Uterus (tissue), 2 donors: ENCODE results near the gene PRMT7.

Experiments used
- POLR2A ChIP-seq, 2 donors: fragments of 450-650 bp; IDR thresholded peaks; one replicate each; pipeline ENCODE4 v1.6.1; 2016; ENCODE audit warnings: antibody characterized with exemption in 2 of 2, mild to moderate bottlenecking in 1 of 2, moderate library complexity in 1 of 2
- TF ChIP-seq, protein P1 (sequence below), 4 experiments: fragments of 200-600 bp in 2 of 4; fragments of 450-650 bp in 2 of 4; sonication (generic) in 2 of 4; IDR thresholded peaks; one replicate each; pipeline ENCODE4 v1.5.1; 2016 to 2019; ENCODE audit warnings: antibody characterized with exemption in 4 of 4, mild to moderate bottlenecking in 2 of 4, moderate library complexity in 1 of 4

DNA sequence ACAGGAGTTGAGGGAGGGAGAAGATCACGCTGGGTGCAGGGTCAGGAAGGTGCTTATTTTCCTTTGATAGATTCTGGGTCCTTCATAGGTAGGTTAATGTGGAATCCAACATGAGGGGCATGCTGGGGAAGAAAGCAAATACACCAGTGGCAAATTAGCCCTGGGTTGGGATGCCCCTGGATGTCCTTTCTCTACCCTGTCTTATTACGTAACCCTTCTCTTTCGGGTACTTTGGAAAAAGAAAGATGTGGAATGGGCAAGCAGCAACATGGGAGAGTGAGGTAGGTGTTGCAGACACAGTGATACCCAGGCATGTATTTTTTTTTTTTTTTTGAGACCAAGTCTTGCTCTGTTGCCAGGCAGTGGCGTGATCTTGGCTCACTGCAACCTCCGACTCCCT, 37.4 kb upstream of the PRMT7 start:
- TF ChIP-seq, protein P1, sequence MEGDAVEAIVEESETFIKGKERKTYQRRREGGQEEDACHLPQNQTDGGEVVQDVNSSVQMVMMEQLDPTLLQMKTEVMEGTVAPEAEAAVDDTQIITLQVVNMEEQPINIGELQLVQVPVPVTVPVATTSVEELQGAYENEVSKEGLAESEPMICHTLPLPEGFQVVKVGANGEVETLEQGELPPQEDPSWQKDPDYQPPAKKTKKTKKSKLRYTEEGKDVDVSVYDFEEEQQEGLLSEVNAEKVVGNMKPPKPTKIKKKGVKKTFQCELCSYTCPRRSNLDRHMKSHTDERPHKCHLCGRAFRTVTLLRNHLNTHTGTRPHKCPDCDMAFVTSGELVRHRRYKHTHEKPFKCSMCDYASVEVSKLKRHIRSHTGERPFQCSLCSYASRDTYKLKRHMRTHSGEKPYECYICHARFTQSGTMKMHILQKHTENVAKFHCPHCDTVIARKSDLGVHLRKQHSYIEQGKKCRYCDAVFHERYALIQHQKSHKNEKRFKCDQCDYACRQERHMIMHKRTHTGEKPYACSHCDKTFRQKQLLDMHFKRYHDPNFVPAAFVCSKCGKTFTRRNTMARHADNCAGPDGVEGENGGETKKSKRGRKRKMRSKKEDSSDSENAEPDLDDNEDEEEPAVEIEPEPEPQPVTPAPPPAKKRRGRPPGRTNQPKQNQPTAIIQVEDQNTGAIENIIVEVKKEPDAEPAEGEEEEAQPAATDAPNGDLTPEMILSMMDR (IDR thresholded peaks at IDR 0.05) = no peak
- no peak for TF ChIP-seq POLR2A (IDR thresholded peaks at IDR 0.05)
